Activated T-cell treated with anti-CD3 and anti-CD28 coated beads, Interleukin-2, amount 50 U/mL, for 48 hours (primary cell): ENCODE data around the gene KCNK16.

Source experiments
- DNase-seq, 2 experiments: peaks; one replicate each; pipeline ENCODE4 v3.0.0-alpha.2; 2020

The KCNK16 gene

GRCh38 chr6:39322306-39322850 is at the start of gene KCNK16:
Gene KCNK16 (minus strand): TSS chr6:39322702. CDS start chr6:39322540, 162 bp downstream.
- DNase-seq, result no peak

GRCh38 chr6:39370390-39370789 is 47.9 kb upstream of the KCNK16 start:
- DNase-seq, result no peak

GRCh38 chr6:39369987-39370386 is 47.5 kb upstream of the KCNK16 start:
- DNase-seq, result no peak

GRCh38 chr6:39367700-39368099 is 45.2 kb upstream of the KCNK16 start:
- no peak for DNase-seq

- no peak for DNase-seq
Observed at GRCh38 chr6:39366931-39367618, 44.6 kb upstream of the KCNK16 start.

- no peak for DNase-seq
Observed at GRCh38 chr6:39365281-39366074, 43.0 kb upstream of the KCNK16 start.

- DNase-seq, result no peak
Observed at GRCh38 chr6:39363280-39363679, 40.8 kb upstream of the KCNK16 start.

- DNase-seq, result no peak
Observed at GRCh38 chr6:39362487-39362865, 40.0 kb upstream of the KCNK16 start.

- peak; percentile 53 to 68 for DNase-seq
Observed at GRCh38 chr6:39361657-39362486, 39.4 kb upstream of the KCNK16 start.

- no peak for DNase-seq
Observed at GRCh38 chr6:39360378-39360777, 37.9 kb upstream of the KCNK16 start.

- no peak for DNase-seq
Observed at GRCh38 chr6:39357998-39358686, 35.6 kb upstream of the KCNK16 start.

GRCh38 chr6:39353698-39354315 is 31.3 kb upstream of the KCNK16 start:
- no peak for DNase-seq

- no peak for DNase-seq
Observed at GRCh38 chr6:39350723-39351505, 28.4 kb upstream of the KCNK16 start.

GRCh38 chr6:39348740-39349139 is 26.2 kb upstream of the KCNK16 start:
- no peak for DNase-seq

- DNase-seq, result peak; percentile 76 to 77
Observed at GRCh38 chr6:39347906-39348585, 25.5 kb upstream of the KCNK16 start.

- DNase-seq, result no peak
Observed at GRCh38 chr6:39347206-39347605, 24.7 kb upstream of the KCNK16 start.

GRCh38 chr6:39344821-39345280 is 22.3 kb upstream of the KCNK16 start:
- no peak for DNase-seq

GRCh38 chr6:39343396-39343870 is 20.9 kb upstream of the KCNK16 start:
- no peak for DNase-seq

- no peak for DNase-seq
Observed at GRCh38 chr6:39342692-39343395, 20.3 kb upstream of the KCNK16 start.

GRCh38 chr6:39341937-39342336 is 19.4 kb upstream of the KCNK16 start:
- no peak for DNase-seq
